NCI-H1417 treated with DMSO at 0.1 percent for 48 hours (cell line): Measurements from ENCODE around the gene EIF4G3.

Source experiments
- DNase-seq: peaks from one replicate; lab custom pipeline; 2025; lab: John Stamatoyannopoulos, UW

The EIF4G3 gene

DNA sequence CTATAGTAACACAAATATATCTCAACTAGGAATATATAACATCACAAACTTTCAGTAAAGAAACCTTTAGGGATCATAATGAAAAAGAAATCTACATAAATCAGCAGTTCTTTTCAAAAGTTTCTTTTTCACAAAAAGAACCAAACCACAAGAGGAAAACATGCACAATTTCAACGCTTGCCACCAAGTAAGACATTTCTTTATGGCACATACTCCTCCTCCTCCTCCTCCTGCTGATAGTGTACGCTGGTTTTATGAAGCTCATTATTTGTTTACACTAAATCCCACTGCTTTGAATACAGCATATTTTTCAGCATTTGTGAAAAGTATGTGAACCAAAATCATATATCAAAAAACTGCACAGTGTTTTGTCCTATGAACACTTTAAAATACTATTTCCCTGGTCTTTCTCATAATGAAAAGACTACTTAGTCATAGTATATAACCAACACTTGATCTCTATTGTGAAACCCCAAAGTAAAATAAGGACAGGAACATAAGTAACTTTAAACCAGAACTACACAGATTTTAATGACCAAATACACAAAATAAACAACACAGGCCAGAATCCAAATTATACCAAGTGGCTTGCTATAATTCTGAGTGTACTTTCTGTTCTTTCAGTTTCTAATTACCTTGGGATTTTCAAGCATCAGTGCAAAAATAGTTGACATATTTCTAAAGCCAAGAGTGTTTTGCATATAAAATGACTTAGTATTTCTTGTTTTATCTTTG is 184.2 kb downstream of the EIF4G3 start:
- DNase-seq, result no peak

DNA sequence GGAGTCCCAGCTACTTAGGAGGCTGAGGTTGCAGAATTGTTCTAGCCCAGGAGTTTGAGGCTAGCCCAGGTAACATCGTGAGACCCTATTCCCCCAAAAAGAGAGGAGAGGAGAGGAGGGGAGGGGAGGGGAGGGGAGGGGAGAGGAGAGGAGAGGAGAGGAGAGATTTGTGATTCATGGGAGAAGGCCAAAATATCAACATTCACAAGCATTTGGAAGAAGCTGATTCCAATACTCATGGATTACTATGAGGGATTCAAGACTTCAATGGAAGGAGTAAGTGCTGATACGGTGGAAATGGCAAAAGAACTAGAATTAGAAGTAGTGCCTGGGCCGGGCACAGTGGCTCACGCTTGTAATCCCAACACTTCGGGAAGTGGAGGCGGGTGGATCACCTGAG is 187.8 kb downstream of the EIF4G3 start:
- no peak for DNase-seq

DNA sequence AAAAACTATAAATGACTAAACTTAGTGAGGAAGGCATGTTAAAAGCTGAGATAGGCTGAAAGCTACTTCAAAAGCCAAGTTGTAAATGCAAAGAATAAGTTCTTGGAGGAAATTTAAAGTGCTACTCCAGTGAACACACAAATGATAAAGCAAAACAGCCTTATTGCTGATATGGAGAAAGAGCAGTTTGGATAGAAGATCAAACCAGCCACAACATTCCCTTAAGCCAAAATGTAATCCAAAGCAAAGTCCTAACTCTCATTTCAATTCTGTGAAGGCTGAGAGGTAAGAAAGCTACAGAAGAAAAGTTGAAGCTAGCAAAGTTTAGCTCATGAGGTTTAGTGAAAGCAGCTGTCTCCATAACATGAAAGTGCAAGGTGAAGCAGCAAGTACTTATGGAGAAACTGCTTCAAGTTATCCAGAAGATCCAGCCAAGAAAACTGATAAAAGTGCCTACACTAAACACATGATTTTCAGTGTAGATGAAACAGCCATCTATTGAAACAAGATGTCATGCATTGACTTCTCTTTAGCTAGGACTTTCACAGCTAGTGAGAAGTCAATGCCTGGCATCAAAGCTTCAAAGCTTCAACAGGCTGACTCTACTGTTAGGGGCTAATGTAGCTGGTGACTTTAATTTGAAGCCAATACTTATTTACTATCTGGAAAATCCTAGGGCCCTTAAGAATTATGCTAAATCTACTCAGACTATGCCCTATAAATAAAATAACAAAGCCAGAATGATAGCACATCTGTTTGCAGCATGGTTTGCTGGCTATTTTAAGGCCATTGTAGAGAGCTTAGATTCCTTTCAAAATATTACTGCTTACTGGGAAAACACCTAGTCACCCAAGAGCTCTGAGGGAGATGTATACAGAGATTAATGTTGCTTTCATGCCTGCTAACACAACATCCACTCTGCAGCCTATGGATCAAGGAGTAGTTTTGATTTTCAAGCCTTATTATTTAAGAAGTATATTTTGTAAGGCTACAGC is 188.6 kb downstream of the EIF4G3 start:
- no peak for DNase-seq

DNA sequence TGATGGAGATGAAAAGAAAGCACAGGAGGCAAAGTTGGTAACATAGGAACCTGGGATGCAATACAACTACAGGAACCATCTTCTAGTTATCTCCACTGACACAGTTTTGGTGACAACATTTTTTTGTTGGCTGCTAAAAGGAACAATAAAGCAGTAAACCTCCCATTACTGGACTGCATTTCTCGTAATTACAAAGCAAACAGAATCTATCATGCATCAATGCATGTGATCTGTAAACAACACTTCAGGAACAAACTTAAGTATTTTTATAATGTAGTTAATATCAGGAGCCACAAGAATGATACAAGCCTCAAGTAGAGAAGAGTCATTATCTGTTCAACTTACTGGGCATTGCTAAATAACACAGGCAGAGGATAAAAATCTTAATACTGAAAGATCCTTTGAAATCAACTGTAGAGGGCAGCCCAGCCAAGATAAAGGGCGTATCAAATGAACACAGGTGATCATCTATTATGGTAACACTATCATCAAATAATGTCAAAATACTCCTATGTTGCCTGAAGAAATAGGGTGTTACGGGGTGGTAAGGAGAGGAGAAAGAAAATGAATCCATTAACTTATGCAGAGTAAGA is 193.3 kb downstream of the EIF4G3 start:
- DNase-seq, result no peak

DNA sequence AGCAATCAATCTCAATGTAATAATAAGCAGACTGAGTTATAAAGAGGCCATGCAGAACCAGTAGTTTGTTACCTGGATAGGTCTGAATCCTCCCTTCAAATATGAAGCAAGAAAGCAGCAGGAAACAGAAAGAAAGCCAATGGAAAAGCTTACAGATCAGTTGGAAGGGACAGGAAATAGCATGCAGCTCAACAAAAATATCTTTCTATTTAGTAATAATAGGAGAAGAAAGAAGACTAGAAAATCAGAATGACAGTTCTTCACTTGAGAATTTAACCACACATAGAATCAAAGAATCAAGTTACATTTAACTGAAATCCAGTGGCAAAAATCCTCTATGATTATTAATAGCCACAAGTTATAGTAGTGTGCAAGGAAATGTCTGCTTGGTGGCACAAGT is 194.4 kb downstream of the EIF4G3 start:
- no peak for DNase-seq

DNA sequence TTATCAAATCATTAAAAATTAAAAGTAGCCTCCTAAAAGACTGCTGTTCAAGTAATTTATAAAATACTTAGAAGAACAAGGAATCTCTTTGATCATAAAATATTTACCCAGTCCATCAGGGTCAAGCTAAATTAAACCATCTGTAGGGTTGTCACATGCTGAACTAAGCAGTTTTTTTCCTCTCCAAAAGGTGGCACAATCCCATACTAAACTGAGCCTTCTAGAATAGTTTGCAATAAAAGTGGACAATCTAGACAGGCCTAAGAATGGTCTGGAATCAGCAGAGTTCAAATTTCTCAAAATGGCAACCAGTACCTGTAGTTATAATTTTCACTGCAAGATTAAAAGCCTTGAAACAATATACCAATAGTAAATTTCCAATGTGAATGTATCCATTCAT is 194.8 kb downstream of the EIF4G3 start:
- DNase-seq, result no peak

DNA sequence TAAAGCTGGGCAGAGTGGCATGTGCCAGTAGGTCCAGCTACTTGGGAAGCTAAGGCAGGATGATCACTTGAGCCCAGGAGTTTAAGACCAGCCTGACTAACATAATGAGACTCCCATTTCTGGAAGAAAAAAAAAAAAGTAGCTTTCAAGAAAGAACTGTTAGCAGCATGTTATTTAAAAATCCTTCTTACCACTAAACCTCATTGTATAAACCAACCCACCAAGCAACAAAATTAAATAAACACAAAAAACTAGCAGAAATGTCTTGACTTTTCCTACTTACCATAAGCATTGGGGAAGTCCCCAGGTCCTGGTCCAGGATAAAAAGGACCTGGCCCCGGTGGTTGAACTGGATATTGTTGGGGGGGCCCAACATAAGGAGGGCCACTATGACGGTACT is 196.6 kb downstream of the EIF4G3 start:
- DNase-seq, result no peak

DNA sequence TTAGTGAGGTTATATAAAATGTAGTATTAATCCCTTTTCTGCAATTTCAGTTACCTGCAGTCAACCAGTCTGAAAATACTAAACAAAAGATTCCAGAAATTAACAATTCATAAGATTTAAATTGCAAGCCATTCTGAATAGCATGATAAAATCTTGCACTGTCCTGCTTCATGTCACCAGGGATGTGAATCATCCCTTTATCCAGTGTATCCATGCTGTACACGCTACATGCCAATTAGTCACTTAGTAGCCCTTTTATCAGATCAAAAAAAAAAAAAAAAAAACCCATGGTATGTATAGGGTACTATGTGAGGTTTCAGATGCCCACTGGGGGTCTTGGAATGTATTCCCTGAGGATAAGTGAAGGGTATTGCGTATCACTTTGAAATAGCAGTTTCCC is 198.3 kb downstream of the EIF4G3 start:
- DNase-seq, result no peak

DNA sequence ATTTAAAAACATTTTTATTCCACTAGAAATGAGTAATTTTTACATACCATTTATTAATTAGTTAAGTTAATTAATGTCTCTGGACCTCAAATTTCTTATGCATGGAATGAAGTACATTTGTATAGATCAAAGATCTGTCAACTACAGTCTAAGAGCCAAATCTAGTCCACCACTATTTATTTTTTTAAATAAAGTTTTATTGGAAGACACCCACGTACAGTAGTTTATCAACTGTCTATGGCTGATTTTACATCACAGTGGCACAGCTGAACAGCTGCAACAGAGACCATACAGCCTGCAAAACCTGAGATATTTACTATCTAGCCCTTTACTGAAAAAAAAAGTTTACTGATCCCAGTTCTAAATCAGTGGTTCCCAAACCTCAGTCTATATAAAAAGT is 201.0 kb downstream of the EIF4G3 start:
- DNase-seq, result no peak

DNA sequence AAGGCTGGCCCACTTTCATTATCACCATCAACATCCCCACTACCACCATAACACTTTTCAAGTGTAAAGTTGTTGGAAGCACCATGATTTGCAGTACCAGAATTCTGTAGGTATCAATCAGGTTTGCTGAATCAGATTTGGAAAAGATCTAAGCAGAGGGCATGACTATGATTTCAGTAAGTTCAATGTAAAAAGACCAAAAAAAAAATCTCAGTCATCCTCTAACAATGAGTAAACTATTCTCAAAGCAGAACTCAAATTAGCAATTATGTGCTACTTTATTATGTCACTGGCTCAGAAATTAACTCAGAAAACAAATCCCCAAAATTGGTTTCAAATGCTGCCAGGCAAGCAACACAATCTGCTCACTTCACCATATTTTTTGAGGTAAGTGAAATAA is 201.7 kb downstream of the EIF4G3 start:
- DNase-seq, result no peak

DNA sequence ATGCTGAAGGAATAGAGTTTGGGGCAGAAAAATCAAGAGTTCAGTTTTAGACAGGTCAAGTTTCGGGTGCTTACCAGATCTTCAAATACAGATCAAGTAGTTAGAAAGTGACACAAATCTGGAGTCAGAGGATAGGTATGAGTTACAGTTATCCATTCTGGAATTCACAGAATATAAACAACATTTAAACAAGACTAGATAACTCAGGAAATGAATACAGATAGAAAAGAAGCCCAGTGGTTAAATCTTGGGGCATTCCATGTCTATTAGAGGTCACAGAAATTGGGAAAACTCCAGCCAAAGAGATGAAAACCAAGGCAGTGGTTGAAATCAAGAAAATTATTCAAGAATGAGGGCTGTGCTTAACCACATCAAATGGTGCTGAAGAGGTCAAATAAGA is 202.6 kb downstream of the EIF4G3 start:
- DNase-seq, result no peak

DNA sequence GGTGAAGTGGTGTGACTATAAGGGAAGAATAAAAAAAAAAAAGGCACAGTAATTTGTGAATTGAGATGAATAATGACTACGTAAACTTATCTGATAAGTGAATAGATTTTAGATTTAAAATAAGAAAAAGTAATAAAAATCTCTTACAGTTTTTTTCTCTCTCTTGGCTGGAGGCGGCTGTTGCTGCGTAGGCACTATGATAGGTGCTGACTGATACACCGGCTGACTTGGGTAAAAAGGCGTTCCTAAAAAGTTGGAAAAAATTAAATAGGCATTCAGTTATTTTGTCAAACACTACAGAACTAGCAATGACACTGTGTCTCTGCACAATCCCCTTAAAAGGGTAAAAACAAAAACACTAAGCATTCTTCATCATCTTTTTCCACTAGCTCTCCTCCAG is 203.8 kb downstream of the EIF4G3 start:
- DNase-seq, result no peak

DNA sequence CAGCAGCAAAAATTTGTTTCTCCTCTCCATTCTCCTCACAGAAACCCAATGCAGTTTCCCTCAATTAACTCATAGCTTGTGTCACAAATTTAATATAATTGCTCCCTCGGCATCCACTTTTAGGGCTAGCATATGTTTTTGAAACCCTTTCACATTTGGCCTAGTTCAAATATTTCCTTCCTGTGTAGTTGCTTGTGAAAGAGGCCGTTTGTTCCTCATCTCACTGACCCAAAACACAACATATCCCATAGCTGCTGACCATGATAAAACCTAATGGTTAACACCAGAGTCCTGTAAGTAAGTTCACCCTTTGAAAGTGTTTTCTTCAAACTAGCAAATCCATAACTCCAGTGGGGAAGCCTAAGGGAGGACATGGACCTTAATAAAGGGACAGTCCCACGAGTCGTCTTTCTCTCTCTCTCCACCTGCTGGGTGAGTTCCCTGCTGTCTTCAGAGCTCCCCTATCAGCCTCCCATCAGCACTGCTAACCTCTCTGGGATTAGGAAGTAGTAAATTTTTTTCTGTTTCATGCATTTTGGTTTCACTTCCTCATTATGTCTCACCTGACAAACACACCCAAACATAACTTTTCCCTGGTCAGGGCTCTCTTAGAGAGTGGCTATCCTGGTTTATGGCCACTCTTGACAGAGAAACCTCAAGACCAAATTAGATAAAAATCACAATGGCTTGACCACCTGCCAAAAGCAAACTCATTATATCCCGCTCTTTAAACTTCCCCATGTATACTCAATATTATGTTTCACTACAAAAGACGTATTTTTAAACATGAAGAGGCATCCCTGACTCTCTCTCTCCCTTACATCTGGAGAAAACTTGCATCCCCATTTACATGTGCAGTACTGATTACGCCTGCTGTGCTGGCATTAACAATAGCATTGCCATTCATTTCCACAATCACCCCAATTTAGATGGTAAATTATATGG is 211.9 kb downstream of the EIF4G3 start:
- DNase-seq, result no peak

DNA sequence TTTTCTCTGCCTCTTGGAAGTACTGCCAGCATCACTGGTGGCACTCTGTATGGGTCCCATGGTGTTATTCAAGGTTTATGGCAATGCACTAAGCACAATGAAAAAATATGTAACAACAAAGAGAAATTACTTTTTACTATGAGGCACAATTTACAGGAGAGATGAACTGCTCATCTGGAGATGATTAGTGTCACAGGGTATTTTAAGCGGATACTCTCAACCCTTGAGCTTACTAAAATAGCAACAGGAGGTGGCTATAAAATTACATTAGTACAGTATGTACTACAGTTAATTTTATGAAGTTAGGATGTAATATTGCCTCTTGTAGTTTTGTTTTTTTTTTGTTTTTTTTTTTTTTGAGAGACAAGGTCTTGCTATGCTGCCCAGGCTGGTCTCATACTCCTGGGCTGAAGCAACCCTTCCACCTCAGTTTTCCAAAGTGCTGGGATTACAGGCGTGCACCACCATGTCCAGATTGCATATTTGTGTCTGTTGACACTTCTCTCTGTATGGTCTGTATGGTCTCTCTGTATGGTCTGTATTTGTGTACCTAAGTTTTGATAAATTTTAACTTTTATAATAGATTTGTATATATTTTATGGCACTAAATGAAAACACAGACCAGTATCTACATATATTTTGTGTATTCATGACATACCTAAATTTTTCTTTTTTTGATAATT is 214.0 kb downstream of the EIF4G3 start:
- DNase-seq, result no peak

DNA sequence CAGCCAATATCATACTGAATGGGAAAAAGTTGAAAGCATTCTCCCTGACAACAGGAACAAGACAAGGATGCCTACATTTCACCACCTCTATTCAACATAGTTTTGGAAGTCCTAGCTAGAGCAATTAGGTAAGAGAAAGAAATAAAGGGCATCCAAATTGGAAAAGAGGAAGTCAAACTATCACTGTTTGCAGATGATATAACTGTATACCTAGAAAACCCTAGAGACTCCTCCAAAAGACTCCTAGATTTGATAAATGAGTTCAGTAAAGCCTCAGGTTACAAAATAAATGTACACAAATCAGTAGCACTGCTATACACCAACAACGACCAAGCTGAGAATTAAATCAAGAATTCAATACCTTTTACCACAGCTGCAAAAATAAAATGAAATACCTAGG is 218.3 kb downstream of the EIF4G3 start:
- no peak for DNase-seq

DNA sequence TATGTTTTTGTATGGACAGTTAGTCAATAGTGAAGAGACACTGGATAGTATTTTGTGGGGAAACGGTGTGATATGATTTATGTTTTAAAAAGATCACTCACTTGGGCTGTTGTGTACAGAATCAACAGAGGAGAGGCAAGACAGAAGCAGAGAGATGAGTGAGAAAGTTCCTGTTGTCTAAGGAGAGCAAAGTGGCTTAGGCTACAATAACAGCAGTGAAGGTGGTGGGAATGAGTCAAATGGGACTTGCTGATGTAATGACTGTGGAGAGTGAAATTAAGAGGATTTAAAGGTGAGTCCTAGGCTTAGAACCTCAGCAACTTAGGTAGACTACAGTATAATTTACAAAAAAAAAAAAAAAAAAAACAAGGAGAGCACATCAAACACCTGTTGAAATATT is 220.4 kb downstream of the EIF4G3 start:
- DNase-seq, result no peak

DNA sequence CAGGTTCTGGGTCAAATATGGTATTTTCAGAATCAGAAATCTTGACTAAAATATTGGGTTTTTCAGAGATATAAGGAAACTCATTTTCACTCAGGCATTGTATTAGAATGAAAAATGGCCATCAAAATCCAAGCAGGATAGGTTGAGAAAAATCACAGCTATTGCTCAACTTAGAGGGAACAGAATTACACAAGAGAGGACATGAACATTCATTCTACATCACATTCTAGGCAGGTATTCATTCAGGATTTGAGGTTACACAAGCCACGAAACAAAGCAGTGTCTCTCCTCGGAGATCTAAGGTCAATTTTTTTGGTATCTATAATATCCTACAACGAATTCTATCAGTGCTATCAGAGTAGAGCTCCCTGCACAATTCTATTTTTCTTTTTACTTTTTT is 226.0 kb downstream of the EIF4G3 start:
- no peak for DNase-seq

DNA sequence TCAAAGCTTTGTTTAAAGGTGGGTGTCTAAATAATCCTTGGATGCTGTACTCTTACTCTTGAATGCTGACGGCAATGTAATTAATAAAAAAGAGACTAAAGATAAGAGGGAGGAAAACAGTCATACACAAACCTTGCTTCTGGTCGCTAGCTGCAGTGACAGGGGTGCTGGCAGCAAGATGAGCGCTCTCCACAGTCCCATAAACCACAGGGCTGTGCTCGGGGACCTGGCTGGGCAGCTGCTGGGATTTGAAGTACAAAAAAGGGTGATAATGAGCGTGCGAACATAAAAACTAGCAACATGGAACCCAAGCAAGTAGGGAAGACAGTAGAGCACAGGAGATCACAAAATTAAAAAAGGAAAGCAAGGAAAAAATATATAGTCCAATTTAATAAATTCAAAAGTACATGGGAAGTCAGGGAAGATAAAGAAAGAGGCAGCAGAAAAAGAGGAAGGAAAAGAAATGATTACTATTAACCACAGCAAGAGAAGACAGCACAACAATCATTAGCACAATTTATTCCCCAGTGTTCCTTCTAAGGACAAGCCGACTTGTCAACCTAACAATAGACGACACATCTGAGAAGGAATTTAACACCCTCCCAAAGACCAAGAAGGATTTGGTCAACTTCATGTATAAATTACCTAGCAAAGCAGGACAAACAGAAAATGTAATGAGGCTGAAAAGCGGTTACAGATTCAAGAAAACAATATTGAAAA is 226.7 kb downstream of the EIF4G3 start:
- DNase-seq, result no peak

DNA sequence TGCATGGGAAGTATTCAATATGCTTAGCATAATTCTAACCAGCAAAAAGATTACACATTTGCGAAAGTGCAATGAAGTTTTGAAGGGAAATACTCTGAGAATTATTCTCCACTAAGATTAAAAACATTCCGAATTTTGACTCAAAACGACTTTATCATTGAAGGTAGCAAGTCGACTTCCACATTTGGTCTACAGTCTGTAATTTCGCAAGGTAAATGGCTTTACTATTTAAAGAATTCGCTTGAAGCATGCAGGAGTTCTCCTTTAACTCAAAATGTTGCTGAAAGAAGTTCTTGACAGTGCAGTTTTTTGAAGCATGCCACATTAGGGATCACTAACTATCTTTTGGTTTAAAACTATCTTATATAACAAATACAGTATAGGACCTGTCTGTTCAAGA is 228.6 kb downstream of the EIF4G3 start:
- DNase-seq, result no peak

DNA sequence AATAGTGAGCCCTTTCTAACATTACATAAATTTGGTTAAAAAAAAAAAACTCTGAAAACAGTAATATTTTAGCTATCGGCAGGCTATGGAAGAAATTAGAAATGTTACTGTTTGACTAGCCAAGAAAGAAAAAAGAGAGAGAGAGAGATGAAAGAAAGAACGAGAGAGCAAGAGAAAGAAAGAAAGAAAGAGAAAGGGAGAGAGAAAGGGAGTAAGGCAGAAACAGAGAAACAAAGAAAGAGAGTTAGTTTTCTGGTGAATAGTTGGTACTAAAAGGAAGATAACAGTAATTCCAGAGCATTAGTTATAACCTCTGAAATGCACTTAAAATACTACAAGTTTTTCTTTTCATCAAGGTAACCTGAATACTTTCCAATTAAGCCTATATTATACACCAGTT is 229.3 kb downstream of the EIF4G3 start:
- DNase-seq, result no peak

DNA sequence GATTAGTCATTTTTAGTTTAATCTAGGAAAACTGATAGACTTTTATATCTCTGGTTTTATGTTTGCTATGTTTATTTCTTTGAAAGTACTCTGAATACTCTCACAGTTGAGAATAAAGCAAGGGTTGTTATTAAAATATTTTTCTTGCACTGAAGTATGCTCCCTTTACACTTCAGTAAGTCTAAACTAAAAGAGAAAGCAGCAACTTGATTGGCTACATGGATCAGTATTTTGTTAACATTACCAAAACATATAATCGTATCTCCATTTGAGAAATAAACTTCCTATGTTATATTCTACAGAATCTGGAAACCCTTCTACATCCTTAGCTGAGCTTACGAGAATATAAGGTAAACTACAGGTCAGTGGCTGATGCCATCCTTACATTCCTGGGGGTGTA is 240.1 kb downstream of the EIF4G3 start:
- no peak for DNase-seq
